ENCODE results near the gene RXYLT1.

Gene RXYLT1

GRCh38 chr12:63770375-63770774 lies 9.3 kb upstream of the RXYLT1 start:
- Histone ChIP-seq H3K4me2 (ENCODE audit: low read length) (no peak overlapping the region), H3F3A (ENCODE audit: control insufficient read depth, insufficient read depth) (no peaks in the 10 kb centered on the region), H3K79me2 (ENCODE audit: control insufficient read depth, low read length) (no peaks in the 10 kb centered on the region), H3K9me3 (ENCODE audit: control insufficient read depth, insufficient read depth, low read length) (peaks cover 9% of the 10 kb centered on the region), H3K4me1 (ENCODE audit: control insufficient read depth, low read length) (no peaks in the 10 kb centered on the region), H3K4me3 (ENCODE audit: low read length) (no peak overlapping the region), H3K27ac (ENCODE audit: low read depth, low read length) (no peak overlapping the region), H3K9me2 (replicated peaks; ENCODE audit: control insufficient read depth, low read length) (no peaks in the 10 kb centered on the region), H3K36me3 (ENCODE audit: control insufficient read depth, low read length) (no peaks in the 10 kb centered on the region), H3K27me3 (ENCODE audit: control insufficient read depth, low read length) (no peaks in the 10 kb centered on the region), H4K20me1 (ENCODE audit: control insufficient read depth, insufficient read depth, low read depth, low read length) (no peaks in the 10 kb centered on the region)
- TF ChIP-seq EZH2phosphoT487 (IDR thresholded peaks at IDR 0.05; ENCODE audit: borderline replicate concordance, low read length) (no peak), CTCF (IDR thresholded peaks at IDR 0.05; ENCODE audit: low read depth, low read length, poor library complexity, severe bottlenecking) (no peak)

- Histone ChIP-seq H3K9me2 (replicated peaks; ENCODE audit: control insufficient read depth, low read length) (no peaks in the 10 kb centered on the region), H3K27me3 (ENCODE audit: control insufficient read depth, low read length) (no peaks in the 10 kb centered on the region), H3K4me1 (ENCODE audit: control insufficient read depth, low read length) (peaks cover 27% of the 10 kb centered on the region), H3F3A (ENCODE audit: control insufficient read depth, insufficient read depth) (no peaks in the 10 kb centered on the region), H3K4me3 (ENCODE audit: low read length) (no peak overlapping the region), H4K20me1 (ENCODE audit: control insufficient read depth, insufficient read depth, low read depth, low read length) (no peaks in the 10 kb centered on the region), H3K9me3 (ENCODE audit: control insufficient read depth, insufficient read depth, low read length) (no peaks in the 10 kb centered on the region), H3K27ac (ENCODE audit: low read depth, low read length) (no peak overlapping the region), H3K79me2 (ENCODE audit: control insufficient read depth, low read length) (peaks cover 18% of the 10 kb centered on the region), H3K36me3 (ENCODE audit: control insufficient read depth, low read length) (peaks cover 19% of the 10 kb centered on the region), H3K4me2 (ENCODE audit: low read length) (peak overlapping the region; percentile 10; the same call in 1 of the 2 replicates)
- TF ChIP-seq CTCF (IDR thresholded peaks at IDR 0.05; ENCODE audit: low read depth, low read length, poor library complexity, severe bottlenecking) = no peak
- TF ChIP-seq EZH2phosphoT487 (IDR thresholded peaks at IDR 0.05; ENCODE audit: borderline replicate concordance, low read length) = no peak
Measured at GRCh38 chr12:63777340-63777739, 2.4 kb upstream of the RXYLT1 start.

GRCh38 chr12:63782466-63782865 lies 2.8 kb downstream of the RXYLT1 start:
- Histone ChIP-seq H3K79me2 (ENCODE audit: control insufficient read depth, low read length) (peaks cover 18% of the 10 kb centered on the region), H3K36me3 (ENCODE audit: control insufficient read depth, low read length) (peaks cover 65% of the 10 kb centered on the region), H4K20me1 (ENCODE audit: control insufficient read depth, insufficient read depth, low read depth, low read length) (no peaks in the 10 kb centered on the region), H3K4me2 (ENCODE audit: low read length) (no peak overlapping the region), H3K9me3 (ENCODE audit: control insufficient read depth, insufficient read depth, low read length) (no peaks in the 10 kb centered on the region), H3K27me3 (ENCODE audit: control insufficient read depth, low read length) (no peaks in the 10 kb centered on the region), H3K4me1 (ENCODE audit: control insufficient read depth, low read length) (peaks cover 22% of the 10 kb centered on the region), H3K4me3 (ENCODE audit: low read length) (no peak overlapping the region), H3K27ac (ENCODE audit: low read depth, low read length) (no peak overlapping the region), H3K9me2 (replicated peaks; ENCODE audit: control insufficient read depth, low read length) (no peaks in the 10 kb centered on the region), H3F3A (ENCODE audit: control insufficient read depth, insufficient read depth) (no peaks in the 10 kb centered on the region)
- TF ChIP-seq EZH2phosphoT487 (IDR thresholded peaks at IDR 0.05; ENCODE audit: borderline replicate concordance, low read length) (no peak), CTCF (IDR thresholded peaks at IDR 0.05; ENCODE audit: low read depth, low read length, poor library complexity, severe bottlenecking) (no peak)

GRCh38 chr12:63787306-63787705 lies 7.6 kb downstream of the RXYLT1 start:
- H3K9me3 ChIP-seq (ENCODE audit: control insufficient read depth, insufficient read depth, low read length) = no peaks in the 10 kb centered on the region
- no peaks in the 10 kb centered on the region for H3K27me3 ChIP-seq (ENCODE audit: control insufficient read depth, low read length)
- H3K4me1 ChIP-seq (ENCODE audit: control insufficient read depth, low read length) = no peaks in the 10 kb centered on the region
- H3K4me3 ChIP-seq (ENCODE audit: low read length) = no peak overlapping the region
- TF ChIP-seq CTCF (IDR thresholded peaks at IDR 0.05; ENCODE audit: low read depth, low read length, poor library complexity, severe bottlenecking) (no peak), EZH2phosphoT487 (IDR thresholded peaks at IDR 0.05; ENCODE audit: borderline replicate concordance, low read length) (no peak)
- H3K36me3 ChIP-seq (ENCODE audit: control insufficient read depth, low read length) = peaks cover 88% of the 10 kb centered on the region
- no peak overlapping the region for H3K27ac ChIP-seq (ENCODE audit: low read depth, low read length)
- H3K4me2 ChIP-seq (ENCODE audit: low read length) = no peak overlapping the region
- no peaks in the 10 kb centered on the region for H3K79me2 ChIP-seq (ENCODE audit: control insufficient read depth, low read length)
- no peaks in the 10 kb centered on the region for H3F3A ChIP-seq (ENCODE audit: control insufficient read depth, insufficient read depth)
- H3K9me2 ChIP-seq (replicated peaks; ENCODE audit: control insufficient read depth, low read length) = no peaks in the 10 kb centered on the region
- H4K20me1 ChIP-seq (ENCODE audit: control insufficient read depth, insufficient read depth, low read depth, low read length) = no peaks in the 10 kb centered on the region

All from DOHH2 (cell line).